Stimulated activated CD8-positive, alpha-beta memory T cell treated with anti-CD3 and anti-CD28 coated beads, Interleukin-12 subunit alpha, Interleukin-12 subunit beta, amount 100 ng/mL, for 4 hours (primary cell): ENCODE measurements around the gene CCDC14.

ENCODE experiments used
- DNase-seq: peaks from one replicate; pipeline ENCODE4 v3.0.0-alpha.2; 2020; ENCODE audit warnings: low read depth

The CCDC14 gene

DNA sequence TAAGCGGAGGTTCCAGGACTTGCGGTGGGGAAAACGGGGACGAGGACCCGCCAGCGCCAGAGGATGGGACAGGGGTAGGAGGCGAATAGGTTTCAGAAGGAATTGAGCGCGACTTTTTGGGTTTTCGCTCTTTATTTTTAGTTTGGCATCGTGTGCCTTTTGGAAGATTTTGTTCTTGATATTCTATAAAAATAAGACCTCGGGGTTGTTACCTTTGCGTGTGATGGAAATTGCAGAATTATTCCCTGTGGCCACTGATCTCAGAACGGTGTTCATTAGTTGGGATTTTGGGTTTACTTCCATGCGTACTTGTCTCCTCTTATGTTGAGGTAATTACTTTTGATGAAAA is 453 bp upstream of the CCDC14 start:
- DNase-seq, result no peak

DNA sequence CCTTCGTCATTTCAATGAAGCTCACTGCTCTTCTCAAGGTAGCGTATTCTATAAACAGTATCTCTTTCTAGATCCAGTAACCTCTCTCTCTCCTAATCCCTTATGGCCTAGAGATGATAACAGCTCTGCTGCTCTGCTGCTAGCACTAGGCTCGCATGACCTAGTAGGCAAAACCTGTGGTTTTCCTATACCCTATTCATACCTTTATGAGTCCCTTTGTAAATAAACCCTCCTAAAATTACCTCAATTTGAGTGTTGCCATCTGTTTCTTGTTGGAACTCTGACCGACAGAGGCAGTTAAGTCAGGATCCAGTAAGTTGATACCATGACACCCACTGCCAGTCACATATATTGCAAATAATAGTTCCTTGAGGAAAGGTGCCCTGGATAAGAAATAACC is 7.3 kb downstream of the CCDC14 start:
- DNase-seq, result no peak

GRCh38 chr3:123952844-123953520 is 8.0 kb downstream of the CCDC14 start:
- no peak for DNase-seq

GRCh38 chr3:123951522-123952447 is 9.2 kb downstream of the CCDC14 start:
- DNase-seq, result no peak

- DNase-seq, result no peak
Observed at GRCh38 chr3:123949641-123950040, 11.4 kb downstream of the CCDC14 start.

GRCh38 chr3:123948449-123948848 is 12.6 kb downstream of the CCDC14 start:
- no peak for DNase-seq

GRCh38 chr3:123947482-123947881 is 13.5 kb downstream of the CCDC14 start:
- no peak for DNase-seq

- no peak for DNase-seq
Observed at GRCh38 chr3:123941542-123941941, 19.5 kb downstream of the CCDC14 start.

GRCh38 chr3:123941121-123941520 is 19.9 kb downstream of the CCDC14 start:
- DNase-seq, result no peak

- DNase-seq, result no peak
Observed at GRCh38 chr3:123939706-123940105, 21.3 kb downstream of the CCDC14 start.

DNA sequence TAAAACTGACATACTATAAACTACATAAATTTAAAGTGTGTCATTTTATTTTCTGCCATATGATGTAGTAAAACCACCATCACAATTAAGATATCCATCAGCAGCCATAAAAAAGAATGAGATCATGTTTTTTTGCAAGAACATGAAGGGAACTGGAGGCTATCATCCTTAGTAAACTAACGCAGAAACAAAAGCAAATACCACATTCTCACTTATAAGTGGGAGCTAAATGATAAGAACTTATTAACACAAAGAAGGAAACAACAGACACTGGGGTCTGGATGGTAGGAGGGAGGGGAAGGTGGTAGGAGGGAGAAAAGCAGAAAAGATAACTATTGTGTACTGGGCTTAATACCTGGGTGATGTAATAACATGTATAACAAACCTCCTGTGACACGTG is 24.6 kb downstream of the CCDC14 start:
- DNase-seq, result no peak

- no peak for DNase-seq
Observed at GRCh38 chr3:123935830-123936229, 25.2 kb downstream of the CCDC14 start.

GRCh38 chr3:123934250-123934649 is 26.8 kb downstream of the CCDC14 start:
- DNase-seq, result no peak

GRCh38 chr3:123930445-123930844 is 30.6 kb downstream of the CCDC14 start:
- no peak for DNase-seq

GRCh38 chr3:123929325-123929724 is 31.7 kb downstream of the CCDC14 start:
- no peak for DNase-seq

DNA sequence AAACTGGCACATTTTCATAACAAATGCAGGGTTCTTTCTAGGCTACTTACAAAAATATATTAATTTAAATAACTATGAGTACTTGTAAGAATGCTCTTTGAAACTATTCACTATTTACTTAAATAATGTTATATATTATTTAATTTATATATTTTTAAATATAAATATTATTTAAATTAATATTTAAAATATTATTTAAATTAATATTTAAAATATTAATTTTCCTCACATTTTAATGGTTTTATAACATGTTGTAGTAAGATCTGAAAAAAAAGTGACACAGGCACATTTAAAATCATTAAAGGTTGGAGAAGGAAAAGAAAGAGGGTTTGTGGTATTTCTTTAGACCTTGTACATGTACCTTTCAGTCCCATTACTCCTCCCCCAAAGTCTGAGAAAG is 34.6 kb downstream of the CCDC14 start:
- no peak for DNase-seq

DNA sequence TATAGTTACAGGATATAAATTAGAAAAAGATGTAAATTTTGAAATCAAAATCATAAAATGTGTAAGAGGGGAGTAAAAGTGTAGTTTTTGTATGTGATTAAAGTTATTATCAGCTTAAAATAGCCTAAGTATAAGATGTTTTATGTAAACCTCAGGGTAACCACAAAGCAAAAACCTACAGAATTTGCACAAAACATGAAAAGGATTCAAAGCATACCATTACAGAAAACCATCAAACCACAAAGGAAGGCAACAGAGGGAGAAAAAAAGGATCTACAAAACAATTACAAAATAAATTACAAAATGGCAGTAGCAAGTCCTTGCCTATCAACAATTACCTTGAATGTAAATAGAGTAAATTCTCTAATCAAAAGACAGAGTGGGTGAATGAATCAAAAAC is 40.2 kb downstream of the CCDC14 start:
- DNase-seq, result no peak

DNA sequence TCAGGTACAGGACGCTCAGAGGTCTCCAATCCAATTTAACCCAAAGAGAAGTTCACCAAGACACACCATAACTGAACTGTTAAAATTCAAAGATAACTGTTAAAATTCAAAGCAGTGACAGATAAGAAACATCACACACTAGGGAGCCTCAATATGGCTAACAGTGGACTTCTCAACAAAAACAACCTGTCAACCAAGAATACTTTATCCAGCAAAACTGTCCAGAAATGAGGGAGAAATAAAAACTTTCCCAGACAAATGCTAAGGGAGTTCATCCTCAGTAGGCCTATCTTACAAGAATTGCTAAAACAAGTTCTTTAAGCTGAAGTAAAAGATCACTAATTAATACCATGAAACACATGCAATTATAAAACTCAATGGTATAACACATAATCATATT is 40.6 kb downstream of the CCDC14 start:
- no peak for DNase-seq

- DNase-seq, result no peak
Observed at GRCh38 chr3:123919353-123919752, 41.7 kb downstream of the CCDC14 start.

DNA sequence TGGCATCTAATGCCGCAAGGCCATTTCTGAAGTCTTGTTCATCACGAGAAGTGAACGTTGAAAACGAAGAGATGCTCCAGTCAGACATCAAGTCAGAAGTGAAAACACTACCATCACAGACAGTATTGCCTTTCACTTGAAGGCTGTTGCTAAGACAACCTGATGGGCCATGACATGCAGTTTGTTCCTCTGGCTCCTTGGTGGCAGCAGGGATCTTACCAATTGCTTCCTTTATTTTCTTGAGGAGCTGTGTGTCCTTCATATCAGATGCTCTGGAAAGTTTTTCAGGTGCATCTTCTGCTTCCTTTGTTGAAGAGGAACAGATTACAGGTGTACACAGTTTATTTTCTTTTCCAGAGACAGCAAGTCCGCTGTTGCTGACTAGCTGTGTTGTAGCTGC is 46.2 kb downstream of the CCDC14 start:
- DNase-seq, result no peak

- DNase-seq, result no peak
Observed at GRCh38 chr3:123909785-123910184, 51.2 kb downstream of the CCDC14 start.

GRCh38 chr3:123907720-123908119 is 53.3 kb downstream of the CCDC14 start:
- DNase-seq, result no peak

DNA sequence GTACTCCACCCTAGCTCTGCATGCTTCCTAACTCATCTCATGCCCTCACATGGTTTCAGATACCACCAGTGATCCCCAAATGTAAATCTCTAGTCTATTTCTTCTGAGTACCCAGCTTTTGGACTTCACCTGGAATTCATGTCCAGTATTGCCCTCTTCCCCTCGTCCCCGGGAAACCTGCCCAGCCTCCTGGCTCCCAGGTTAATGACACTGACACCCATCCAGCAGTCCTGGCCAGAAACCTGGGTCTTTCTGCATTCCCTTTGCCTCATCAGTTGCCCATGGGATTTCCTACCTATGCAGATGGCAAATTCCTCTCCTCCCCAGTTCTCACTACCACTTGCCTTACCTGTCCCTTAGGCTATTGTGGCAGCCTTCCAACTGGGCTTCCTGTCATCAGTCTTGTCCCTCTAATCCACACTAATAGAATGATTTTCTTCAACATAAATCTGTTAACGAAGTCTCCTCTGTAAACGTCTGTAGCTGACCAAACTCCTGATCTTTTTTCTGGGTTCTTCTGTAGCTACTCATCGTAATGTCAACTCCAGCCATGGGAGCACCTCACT is 61.6 kb downstream of the CCDC14 start:
- no peak for DNase-seq
